CD4-positive, alpha-beta memory T cell (primary cell): ENCODE measurements around the gene C10orf95. TPM values are rescaled to one million over a fixed set of nuclear protein-coding genes. Genes with fewer than 3 reads are reported as not detected.
A peak's percentile ranks its signal among the peaks of the same experiment; 100 is the strongest.

Experiments
- CTCF ChIA-PET: fragments of 350-600 bp; sonication (Branson Sonifier 250); formaldehyde crosslinking; loops from one replicate; lab custom pipeline; 2021; ENCODE audit warnings: inconsistent platforms; ENCODE audit not compliant: partially characterized antibody; lab: Charles Lee
- POLR2A ChIA-PET: fragments of 350-600 bp; sonication (Branson Sonifier 250); formaldehyde crosslinking; loops from one replicate; lab custom pipeline; 2021; ENCODE audit not compliant: partially characterized antibody; lab: Charles Lee
- DNase-seq, 5 donors: peaks; one replicate each; pipeline versions ENCODE4 v3.0.0 to v3.0.0-alpha.2; 2020 to 2022; ENCODE audit warnings: mixed read lengths in 1 of 5
- H3K27ac ChIP-seq: one replicate; pipeline ENCODE4 v1.7.0; 2013; ENCODE audit warnings: low read depth, low read length
- H3K27me3 ChIP-seq: 2 replicates; pipeline ENCODE4 v1.7.0; 2013; ENCODE audit warnings: mild to moderate bottlenecking, low read length, moderate library complexity; ENCODE audit not compliant: insufficient read depth
- H3K36me3 ChIP-seq: 2 replicates; pipeline ENCODE4 v1.7.0; 2013; ENCODE audit warnings: mild to moderate bottlenecking, low read length, moderate library complexity; ENCODE audit not compliant: insufficient read depth
- H3K4me1 ChIP-seq: 2 replicates; pipeline ENCODE4 v1.7.0; 2013; ENCODE audit warnings: mild to moderate bottlenecking, low read length, moderate library complexity; ENCODE audit not compliant: insufficient read depth
- H3K4me3 ChIP-seq, 2 donors: one replicate each; pipeline ENCODE4 v1.7.0; 2013; ENCODE audit warnings: low read length in 2 of 2, mild to moderate bottlenecking in 1 of 2
- H3K9me3 ChIP-seq, 2 donors: one replicate each; pipeline ENCODE4 v1.7.0; 2013; ENCODE audit warnings: low read length in 2 of 2, control low read depth in 1 of 2; ENCODE audit not compliant: control insufficient read depth in 1 of 2
- H3K27ac Mint-ChIP-seq, 7 donors: one replicate each; pipeline ENCODE4 v1.8.0; 2020 to 2021; ENCODE audit warnings: mixed read lengths in 7 of 7, mild to moderate bottlenecking in 6 of 7, inconsistent platforms in 3 of 7, moderate library complexity in 3 of 7
- H3K27me3 Mint-ChIP-seq, 2 donors: one replicate each; pipeline ENCODE4 v1.8.0; 2020 to 2021; ENCODE audit warnings: mixed read lengths in 2 of 2
- H3K36me3 Mint-ChIP-seq, 2 donors: one replicate each; pipeline ENCODE4 v1.8.0; 2020 to 2021; ENCODE audit warnings: mixed read lengths in 2 of 2, inconsistent platforms in 1 of 2, mild to moderate bottlenecking in 1 of 2
- H3K4me1 Mint-ChIP-seq, 4 donors: one replicate each; pipeline ENCODE4 v1.8.0; 2020 to 2021; ENCODE audit warnings: mixed read lengths in 4 of 4, mild to moderate bottlenecking in 1 of 4
- H3K4me3 Mint-ChIP-seq, 8 donors: one replicate each; pipeline ENCODE4 v1.8.0; 2020 to 2021; ENCODE audit warnings: mixed read lengths in 8 of 8, mild to moderate bottlenecking in 7 of 8, moderate library complexity in 6 of 8, inconsistent platforms in 3 of 8
- H3K9me3 Mint-ChIP-seq, 8 donors: one replicate each; pipeline ENCODE4 v1.8.0; 2020 to 2021; ENCODE audit warnings: mixed read lengths in 8 of 8, mild to moderate bottlenecking in 5 of 8, inconsistent platforms in 3 of 8, moderate library complexity in 1 of 8
- intact Hi-C: fragments of 100-400 bp; cut with micrococcal nuclease; formaldehyde crosslinking; loops from one replicate; pipeline ENCODE4 v1.15.1; 2023
- polyA plus RNA-seq, 2 donors: library from polyadenylated mRNA; unstranded; fragments of 300-500 nt; fragmentation: Illumina TruSeq; gene quantifications; one replicate each; pipeline ENCODE4 v1.2.3, GENCODE V29; 2021
- total RNA-seq, 2 experiments: library from RNA; stranded (reverse); gene quantifications; one replicate each; pipeline ENCODE4 v1.2.3, GENCODE V29; 2021

The C10orf95 gene
- total and polyA plus RNA-seq, 4 experiments from 2014 or later, result 0.41 to 1.6 (median 0.65) TPM

- DNase-seq, result no peak
- Mint-ChIP-seq H3K36me3 (peaks cover 2 to 23% of the 10 kb centered on the region in 2 donors), H3K27me3 (no peaks in the 10 kb centered on the region), H3K27ac (peak overlapping the region in 6 of 7 donors; percentile 18 to 86 (median 59)), H3K4me3 (no peak overlapping the region), H3K9me3 (no peaks in the 10 kb centered on the region), H3K4me1 (peaks cover 11 to 28% (median 17%) of the 10 kb centered on the region in 4 donors)
- peaks cover 18% of the 10 kb centered on the region for H3K36me3 ChIP-seq
- ChIA-PET CTCF (interaction anchor here (0.6 to 5.3 kb wide), 5 partner anchors 26 to 247 kb away, joined by 3 to 40 read pairs (median 3); partner anchors contain the start of gene ACTR1A), POLR2A (interaction anchor here (0.9 kb wide), 1 partner anchor 83 kb away, joined by 3 read pairs; no protein-coding TSS in a partner anchor)
- H3K9me3 ChIP-seq, result no peaks in the 10 kb centered on the region
- H3K4me1 ChIP-seq, result peaks cover 20% of the 10 kb centered on the region
- intact Hi-C loops, result no loop called here
- no peaks in the 10 kb centered on the region for H3K27me3 ChIP-seq
- no peak overlapping the region for H3K4me3 ChIP-seq
- H3K27ac ChIP-seq, result no peak overlapping the region
Observed at GRCh38 chr10:102476466-102477141, 25.3 kb upstream of the C10orf95 start.

GRCh38 chr10:102475451-102476040 is 24.2 kb upstream of the C10orf95 start:
- Histone ChIP-seq H3K9me3 (no peaks in the 10 kb centered on the region), H3K27ac (no peak overlapping the region), H3K4me1 (peaks cover 20% of the 10 kb centered on the region), H3K36me3 (peaks cover 7% of the 10 kb centered on the region), H3K4me3 (no peak overlapping the region), H3K27me3 (no peaks in the 10 kb centered on the region)
- ChIA-PET CTCF (interaction anchor here (0.6 to 5.3 kb wide), 4 partner anchors 29 to 246 kb away, joined by 3 to 40 read pairs (median 4); partner anchors contain the start of gene SUFU), POLR2A (interaction anchor here (0.6 to 1.4 kb wide), 2 partner anchors 25 to 53 kb away, joined by 3 to 5 read pairs; partner anchors contain the start of gene C10orf95)
- no peak overlapping the region for H3K4me3 Mint-ChIP-seq
- intact Hi-C loops, result no loop called here
- no peak for DNase-seq
- no peaks in the 10 kb centered on the region for H3K9me3 Mint-ChIP-seq
- peaks cover 11 to 28% (median 17%) of the 10 kb centered on the region in 4 donors for H3K4me1 Mint-ChIP-seq
- peaks cover 0 to 12% of the 10 kb centered on the region in 2 donors for H3K36me3 Mint-ChIP-seq
- H3K27me3 Mint-ChIP-seq, result no peaks in the 10 kb centered on the region
- peak overlapping the region in 4 of 7 donors; percentile 18 to 35 (median 24) for H3K27ac Mint-ChIP-seq

- Histone ChIP-seq H3K27ac (no peak overlapping the region), H3K36me3 (no peaks in the 10 kb centered on the region), H3K4me3 (no peak overlapping the region), H3K27me3 (no peaks in the 10 kb centered on the region), H3K9me3 (no peaks in the 10 kb centered on the region), H3K4me1 (peaks cover 15% of the 10 kb centered on the region)
- intact Hi-C loops, result no loop called here
- Mint-ChIP-seq H3K27ac (peak overlapping the region; percentile 47 to 92 (median 78)), H3K36me3 (peaks cover 0 to 5% of the 10 kb centered on the region in 2 donors), H3K4me1 (peaks cover 7 to 24% (median 12%) of the 10 kb centered on the region in 4 donors), H3K27me3 (no peaks in the 10 kb centered on the region), H3K4me3 (peak overlapping the region in 7 of 8 donors; percentile 21 to 68 (median 52)), H3K9me3 (no peaks in the 10 kb centered on the region)
- POLR2A ChIA-PET, result interaction anchor here (0.9 to 3.2 kb wide), 9 partner anchors 10 to 80 kb away, joined by 3 to 24 read pairs (median 4); partner anchors contain the start of genes ACTR1A, C10orf95, FBXL15 and NFKB2
- peak in 3 of 5 donors; percentile 6 to 27 (median 12) for DNase-seq
- CTCF ChIA-PET, result interaction anchor here (1.1 to 1.9 kb wide), 7 partner anchors 31 to 244 kb away, joined by 3 to 6 read pairs (median 3); partner anchors contain the start of gene SUFU
Observed at GRCh38 chr10:102473445-102474331, 22.3 kb upstream of the C10orf95 start.

- intact Hi-C loops, result no loop called here
- Mint-ChIP-seq H3K4me1 (peaks cover 8 to 23% (median 12%) of the 10 kb centered on the region in 4 donors), H3K9me3 (no peaks in the 10 kb centered on the region), H3K36me3 (peaks cover 0 to 5% of the 10 kb centered on the region in 2 donors), H3K27me3 (no peaks in the 10 kb centered on the region), H3K4me3 (no peak overlapping the region), H3K27ac (no peak overlapping the region)
- no peak for DNase-seq
- Histone ChIP-seq H3K36me3 (no peaks in the 10 kb centered on the region), H3K27me3 (no peaks in the 10 kb centered on the region), H3K9me3 (no peaks in the 10 kb centered on the region), H3K4me3 (no peak overlapping the region), H3K27ac (no peak overlapping the region), H3K4me1 (peaks cover 13% of the 10 kb centered on the region)
- ChIA-PET POLR2A (interaction anchor here (2.7 to 3.2 kb wide), 2 partner anchors 10 to 20 kb away, joined by 10 to 24 read pairs; partner anchors contain the start of gene C10orf95), CTCF (interaction anchor here (0.5 to 1.7 kb wide), 5 partner anchors 8 to 262 kb away, joined by 3 to 5 read pairs (median 4); no protein-coding TSS in a partner anchor)
Observed at GRCh38 chr10:102470579-102471546, 19.5 kb upstream of the C10orf95 start.

- CTCF ChIA-PET, result interaction anchor here (0.8 kb wide), 1 partner anchor 10 kb away, joined by 3 read pairs; no protein-coding TSS in a partner anchor
- H3K27ac Mint-ChIP-seq, result no peak overlapping the region
Observed at GRCh38 chr10:102468683-102469082, 17.3 kb upstream of the C10orf95 start.

More at GRCh38 chr10:102468683-102469082, 17.3 kb upstream of the C10orf95 start:
- Histone ChIP-seq H3K36me3 (no peaks in the 10 kb centered on the region), H3K4me1 (peaks cover 12% of the 10 kb centered on the region), H3K27ac (no peak overlapping the region), H3K4me3 (no peak overlapping the region), H3K27me3 (no peaks in the 10 kb centered on the region), H3K9me3 (no peaks in the 10 kb centered on the region)
- intact Hi-C loops, result no loop called here
- DNase-seq, result no peak
- POLR2A ChIA-PET, result interaction anchor here (1.5 kb wide), 1 partner anchor 19 kb away, joined by 3 read pairs; no protein-coding TSS in a partner anchor
- Mint-ChIP-seq H3K9me3 (no peaks in the 10 kb centered on the region), H3K4me3 (no peak overlapping the region), H3K4me1 (peaks cover 8 to 13% (median 9%) of the 10 kb centered on the region in 4 donors), H3K36me3 (peaks cover 0 to 6% of the 10 kb centered on the region in 2 donors), H3K27me3 (no peaks in the 10 kb centered on the region)
